IMR-90 (cell line): ENCODE measurements around the gene RIMS4. TPM values are rescaled to one million over a fixed set of nuclear protein-coding genes. Genes with fewer than 3 reads are reported as not detected.

Source experiments
- ATAC-seq: fragments of 200-7000 bp; cut with Tn5 transposase; 2 replicates; pipeline ENCODE4 v1.9.1; 2020; ENCODE audit warnings: low read depth, mild to moderate bottlenecking, moderate library complexity
- BruUV-seq: library from RNA; stranded (reverse); fragments of 400-500 nt; replicated peaks from 2 replicates; lab custom pipeline; 2021; lab: Mats Ljungman, UMichigan
- CTCF ChIA-PET: fragments of 300-600 bp; formaldehyde crosslinking; extraction: SDS; loops from one replicate; lab custom pipeline; 2021; ENCODE audit warnings: antibody characterized with exemption; lab: Yijun Ruan, JAX
- POLR2A ChIA-PET: fragments of 300-600 bp; sonication (Branson Sonifier 250); formaldehyde crosslinking; loops from one replicate; lab custom pipeline; 2022; ENCODE audit warnings: antibody characterized with exemption; ENCODE audit not compliant: unreplicated experiment; lab: Charles Lee
- DNase-seq: peaks from one replicate; pipeline ENCODE4 v3.0.0; 2013
- H2AFZ ChIP-seq: replicated peaks from 2 replicates; pipeline ENCODE3; 2013; ENCODE audit warnings: low read length, mild to moderate bottlenecking; ENCODE audit not compliant: poor library complexity
- H2AK5ac ChIP-seq: 2 replicates; pipeline ENCODE4 v1.6.1; 2013; ENCODE audit warnings: low read depth, low read length, inconsistent platforms
- H2AK9ac ChIP-seq: replicated peaks from 2 replicates; pipeline ENCODE3; 2013; ENCODE audit warnings: mild to moderate bottlenecking, low read depth, low read length, moderate library complexity; ENCODE audit not compliant: poor library complexity
- H2BK120ac ChIP-seq: 2 replicates; pipeline ENCODE4 v1.6.1; 2013; ENCODE audit warnings: low read depth, low read length, inconsistent platforms
- H2BK15ac ChIP-seq: 3 replicates; pipeline ENCODE4 v1.6.1; 2013; ENCODE audit warnings: low read depth, low read length, inconsistent platforms
- H2BK20ac ChIP-seq: 2 replicates; pipeline ENCODE4 v1.6.1; 2013; ENCODE audit warnings: low read depth, mild to moderate bottlenecking, inconsistent platforms, low read length, moderate library complexity
- H2BK5ac ChIP-seq: 2 replicates; pipeline ENCODE4 v1.6.1; 2013; ENCODE audit warnings: mild to moderate bottlenecking, low read depth, low read length, inconsistent platforms; ENCODE audit not compliant: poor library complexity, severe bottlenecking
- H3K14ac ChIP-seq: replicated peaks from 2 replicates; pipeline ENCODE4 v1.6.1; 2013; ENCODE audit warnings: low read depth, low read length, inconsistent platforms
- H3K18ac ChIP-seq: 2 replicates; pipeline ENCODE4 v1.6.1; 2013; ENCODE audit warnings: low read depth, low read length, control low read depth
- H3K23ac ChIP-seq: 2 replicates; pipeline ENCODE4 v1.6.1; 2013; ENCODE audit warnings: low read depth, low read length, inconsistent platforms
- H3K27ac ChIP-seq: 2 replicates; pipeline ENCODE4 v1.5.1; 2013; ENCODE audit warnings: mild to moderate bottlenecking, control low read depth, low read length; ENCODE audit not compliant: insufficient read depth
- H3K27me3 ChIP-seq: 2 replicates; pipeline ENCODE4 v1.6.1; 2013; ENCODE audit warnings: low read length; ENCODE audit not compliant: control insufficient read depth, insufficient read depth
- H3K36me3 ChIP-seq: 2 replicates; pipeline ENCODE4 v1.6.1; 2013; ENCODE audit warnings: low read length, mixed read lengths; ENCODE audit not compliant: control insufficient read depth, insufficient read depth
- H3K4ac ChIP-seq: 2 replicates; pipeline ENCODE4 v1.6.1; 2013; ENCODE audit warnings: low read depth, low read length, inconsistent platforms
- H3K4me1 ChIP-seq: 2 replicates; pipeline ENCODE4 v1.6.1; 2013; ENCODE audit warnings: low read length, mixed read lengths; ENCODE audit not compliant: control insufficient read depth, insufficient read depth
- H3K4me2 ChIP-seq: 2 replicates; pipeline ENCODE4 v1.6.1; 2013; ENCODE audit warnings: low read depth, mild to moderate bottlenecking, control low read depth, low read length, moderate library complexity
- H3K4me3 ChIP-seq: 2 replicates; pipeline ENCODE4 v1.5.1; 2013; ENCODE audit warnings: low read depth, mild to moderate bottlenecking, control low read depth, low read length, moderate library complexity; ENCODE audit not compliant: insufficient read depth
- H3K56ac ChIP-seq: 2 replicates; pipeline ENCODE4 v1.6.1; 2013; ENCODE audit warnings: low read length, inconsistent platforms; ENCODE audit not compliant: insufficient read depth; ENCODE audit errors: extremely low read depth
- H3K79me1 ChIP-seq, 2 experiments: 2 replicates each; pipeline ENCODE4 v1.6.1; 2013; ENCODE audit warnings: low read length in 2 of 2, inconsistent platforms in 1 of 2, low read depth in 1 of 2
- H3K9ac ChIP-seq: 2 replicates; pipeline ENCODE4 v1.6.1; 2013; ENCODE audit warnings: low read depth, low read length, control low read depth
- H3K9me1 ChIP-seq: 2 replicates; pipeline ENCODE4 v1.6.1; 2013; ENCODE audit warnings: low read length, inconsistent platforms; ENCODE audit not compliant: insufficient read depth
- H3K9me3 ChIP-seq: 2 replicates; pipeline ENCODE4 v1.6.1; 2013; ENCODE audit warnings: low read length; ENCODE audit not compliant: control insufficient read depth, insufficient read depth
- H4K20me1 ChIP-seq: 2 replicates; pipeline ENCODE4 v1.6.1; 2013; ENCODE audit warnings: low read length, inconsistent platforms; ENCODE audit not compliant: insufficient read depth
- H4K5ac ChIP-seq: 2 replicates; pipeline ENCODE4 v1.6.1; 2013; ENCODE audit warnings: mild to moderate bottlenecking, low read depth, low read length, control low read depth
- H4K8ac ChIP-seq, 2 experiments: 2 replicates each; pipeline ENCODE4 v1.6.1; 2013; ENCODE audit warnings: low read depth in 2 of 2, low read length in 2 of 2, control low read depth in 1 of 2, inconsistent platforms in 1 of 2
- H4K91ac ChIP-seq: 2 replicates; pipeline ENCODE4 v1.6.1; 2013; ENCODE audit warnings: low read depth, low read length, inconsistent platforms; ENCODE audit not compliant: insufficient read depth
- BHLHE40 ChIP-seq: fragments of 150-350 bp; IDR thresholded peaks from 2 replicates; pipeline ENCODE4 v1.6.1; 2016; ENCODE audit warnings: mild to moderate bottlenecking, low read depth, low read length
- CEBPB ChIP-seq: IDR thresholded peaks from 2 replicates; pipeline ENCODE4 v1.6.1; 2012; ENCODE audit warnings: low read depth, low read length, improper control_type of control experiment
- CHD1 ChIP-seq: IDR thresholded peaks from 2 replicates; pipeline ENCODE4 v1.6.1; 2012; ENCODE audit warnings: low read depth, low read length, improper control_type of control experiment
- FOS ChIP-seq: fragments of 150-350 bp; IDR thresholded peaks from 2 replicates; pipeline ENCODE4 v1.6.1; 2016; ENCODE audit warnings: low read depth, low read length
- MAFK ChIP-seq: IDR thresholded peaks from 2 replicates; pipeline ENCODE4 v1.6.1; 2012; ENCODE audit warnings: low read depth, low read length, improper control_type of control experiment
- MAZ ChIP-seq: IDR thresholded peaks from 2 replicates; pipeline ENCODE4 v1.6.1; 2012; ENCODE audit warnings: low read depth, mild to moderate bottlenecking, low read length, improper control_type of control experiment, moderate library complexity, borderline replicate concordance
- MXI1 ChIP-seq: IDR thresholded peaks from 2 replicates; pipeline ENCODE4 v1.6.1; 2012; ENCODE audit warnings: low read depth, mild to moderate bottlenecking, low read length, moderate library complexity, borderline replicate concordance
- NFE2L2 ChIP-seq: fragments of 150-350 bp; IDR thresholded peaks from 2 replicates; pipeline ENCODE4 v1.6.1; 2016; ENCODE audit warnings: low read depth, mild to moderate bottlenecking, low read length
- POLR2A ChIP-seq: IDR thresholded peaks from 2 replicates; pipeline ENCODE4 v1.6.1; 2012; ENCODE audit warnings: mild to moderate bottlenecking, low read depth, low read length
- RAD21 ChIP-seq: IDR thresholded peaks from 2 replicates; pipeline ENCODE4 v1.6.1; 2012; ENCODE audit warnings: low read length, improper control_type of control experiment
- RCOR1 ChIP-seq: IDR thresholded peaks from 2 replicates; pipeline ENCODE4 v1.6.1; 2012; ENCODE audit warnings: mild to moderate bottlenecking, low read length, improper control_type of control experiment; ENCODE audit not compliant: insufficient replicate concordance
- RFX5 ChIP-seq: IDR thresholded peaks from 2 replicates; pipeline ENCODE4 v1.8.0; 2012; ENCODE audit warnings: low read depth, mild to moderate bottlenecking, low read length, moderate library complexity
- SMC3 ChIP-seq: fragments of 150-350 bp; IDR thresholded peaks from 2 replicates; pipeline ENCODE4 v1.6.1; 2016; ENCODE audit warnings: low read depth, mild to moderate bottlenecking, antibody characterized with exemption, low read length, moderate library complexity
- WGBS, 2 experiments: methylation state at CpG; one replicate each; pipeline versions ENCODE4 v1.1.5 to v1.1.7; 2013; ENCODE audit warnings: missing lambda C conversion rate in 2 of 2; ENCODE audit not compliant: insufficient read length in 1 of 2; ENCODE audit errors: extremely low coverage in 2 of 2; 5-methylcytosine and 5-hydroxymethylcytosine counted together
- dilution Hi-C: fragments of 300-500 bp; cut with HindIII; formaldehyde crosslinking; loops from one replicate; pipeline ENCODE4 v1.14.3; 2018; ENCODE audit warnings: low sequenced_read_pairs; ENCODE audit not compliant: unreplicated experiment
- in situ Hi-C: fragments of 300-500 bp; cut with MboI; formaldehyde crosslinking; loops from 3 replicates; pipeline ENCODE4 v1.14.3; 2019; ENCODE audit warnings: low sequenced_read_pairs, inconsistent platforms, mixed read lengths
- intact Hi-C: fragments of 100-400 bp; cut with micrococcal nuclease; formaldehyde crosslinking; loops from 2 replicates; pipeline ENCODE4 v1.10.0; 2022
- polyA plus RNA-seq, 3 experiments: library from polyadenylated mRNA; depleted of rRNA; stranded (reverse); fragments of >200 nt; gene quantifications; 2 replicates each; pipeline ENCODE4 v1.2.3, GENCODE V29; 2012; ENCODE audit warnings: low replicate concordance in 1 of 3
- total RNA-seq: library from RNA; depleted of rRNA; stranded (reverse); fragments of >200 nt; gene quantifications from 2 replicates; pipeline ENCODE4 v1.2.3, GENCODE V29; 2012
- TF ChIP-seq, protein P1 (sequence below): fragments of 150-350 bp; IDR thresholded peaks from 2 replicates; pipeline ENCODE4 v1.6.1; 2017; ENCODE audit warnings: mild to moderate bottlenecking, antibody characterized with exemption, low read length, low read depth
- TF ChIP-seq, protein P2 (sequence below): conservative IDR thresholded peaks from 2 replicates; pipeline ENCODE4 v1.5.1; 2012; ENCODE audit warnings: mild to moderate bottlenecking, low read depth, low read length, improper control_type of control experiment
- TF ChIP-seq, protein P3 (sequence below): fragments of 150-350 bp; IDR thresholded peaks from 2 replicates; pipeline ENCODE4 v1.6.1; 2016; ENCODE audit warnings: low read depth, mild to moderate bottlenecking, low read length, moderate library complexity, borderline replicate concordance

The RIMS4 gene
- total and polyA plus RNA-seq, 2 of the 4 experiments (the other 2 are of a cell fraction): not detected

DNA sequence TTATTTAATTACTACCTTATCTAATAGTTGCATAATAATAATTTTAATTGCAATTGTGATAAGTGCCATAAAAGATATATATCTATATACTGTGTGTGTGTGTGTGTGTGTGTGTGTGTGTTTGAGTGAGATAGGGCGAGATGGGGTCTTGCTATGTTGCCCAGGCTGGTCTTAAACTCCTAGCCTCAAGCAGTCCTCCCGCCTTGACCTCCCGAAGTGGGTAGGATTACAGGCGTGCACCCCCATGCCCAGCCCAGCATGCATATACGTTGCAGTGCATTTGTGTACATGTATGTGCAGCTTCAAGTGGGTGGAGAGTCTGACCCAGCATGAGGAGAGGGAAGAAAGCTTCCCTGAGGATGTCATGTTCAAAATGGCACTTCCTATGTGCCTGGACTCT lies 4.6 kb upstream of the RIMS4 start:
- H3K36me3 ChIP-seq: no peaks in the 10 kb centered on the region
- ATAC-seq (no peak), DNase-seq (no peak)
- H4K5ac ChIP-seq: no peak overlapping the region
- peaks cover 14% of the 10 kb centered on the region for H3K9me3 ChIP-seq
- intact Hi-C loops: no loop called here
- H4K91ac ChIP-seq: no peak overlapping the region
- no peak overlapping the region for H2BK5ac ChIP-seq
- no peak overlapping the region for H2AK9ac ChIP-seq
- BruUV-seq: no TSS peak
- TF ChIP-seq CEBPB (no peak), MXI1 (no peak), CHD1 (no peak), MAZ (no peak), RFX5 (no peak), FOS (no peak), MAFK (no peak), RCOR1 (no peak), NFE2L2 (no peak), SMC3 (no peak), RAD21 (no peak), BHLHE40 (no peak), POLR2A (no peak)
- TF ChIP-seq, protein P1, sequence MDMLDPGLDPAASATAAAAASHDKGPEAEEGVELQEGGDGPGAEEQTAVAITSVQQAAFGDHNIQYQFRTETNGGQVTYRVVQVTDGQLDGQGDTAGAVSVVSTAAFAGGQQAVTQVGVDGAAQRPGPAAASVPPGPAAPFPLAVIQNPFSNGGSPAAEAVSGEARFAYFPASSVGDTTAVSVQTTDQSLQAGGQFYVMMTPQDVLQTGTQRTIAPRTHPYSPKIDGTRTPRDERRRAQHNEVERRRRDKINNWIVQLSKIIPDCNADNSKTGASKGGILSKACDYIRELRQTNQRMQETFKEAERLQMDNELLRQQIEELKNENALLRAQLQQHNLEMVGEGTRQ: no peak
- TF ChIP-seq, protein P2, sequence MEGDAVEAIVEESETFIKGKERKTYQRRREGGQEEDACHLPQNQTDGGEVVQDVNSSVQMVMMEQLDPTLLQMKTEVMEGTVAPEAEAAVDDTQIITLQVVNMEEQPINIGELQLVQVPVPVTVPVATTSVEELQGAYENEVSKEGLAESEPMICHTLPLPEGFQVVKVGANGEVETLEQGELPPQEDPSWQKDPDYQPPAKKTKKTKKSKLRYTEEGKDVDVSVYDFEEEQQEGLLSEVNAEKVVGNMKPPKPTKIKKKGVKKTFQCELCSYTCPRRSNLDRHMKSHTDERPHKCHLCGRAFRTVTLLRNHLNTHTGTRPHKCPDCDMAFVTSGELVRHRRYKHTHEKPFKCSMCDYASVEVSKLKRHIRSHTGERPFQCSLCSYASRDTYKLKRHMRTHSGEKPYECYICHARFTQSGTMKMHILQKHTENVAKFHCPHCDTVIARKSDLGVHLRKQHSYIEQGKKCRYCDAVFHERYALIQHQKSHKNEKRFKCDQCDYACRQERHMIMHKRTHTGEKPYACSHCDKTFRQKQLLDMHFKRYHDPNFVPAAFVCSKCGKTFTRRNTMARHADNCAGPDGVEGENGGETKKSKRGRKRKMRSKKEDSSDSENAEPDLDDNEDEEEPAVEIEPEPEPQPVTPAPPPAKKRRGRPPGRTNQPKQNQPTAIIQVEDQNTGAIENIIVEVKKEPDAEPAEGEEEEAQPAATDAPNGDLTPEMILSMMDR: no peak
- TF ChIP-seq, protein P3, sequence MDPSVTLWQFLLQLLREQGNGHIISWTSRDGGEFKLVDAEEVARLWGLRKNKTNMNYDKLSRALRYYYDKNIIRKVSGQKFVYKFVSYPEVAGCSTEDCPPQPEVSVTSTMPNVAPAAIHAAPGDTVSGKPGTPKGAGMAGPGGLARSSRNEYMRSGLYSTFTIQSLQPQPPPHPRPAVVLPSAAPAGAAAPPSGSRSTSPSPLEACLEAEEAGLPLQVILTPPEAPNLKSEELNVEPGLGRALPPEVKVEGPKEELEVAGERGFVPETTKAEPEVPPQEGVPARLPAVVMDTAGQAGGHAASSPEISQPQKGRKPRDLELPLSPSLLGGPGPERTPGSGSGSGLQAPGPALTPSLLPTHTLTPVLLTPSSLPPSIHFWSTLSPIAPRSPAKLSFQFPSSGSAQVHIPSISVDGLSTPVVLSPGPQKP: no peak
- no CpG with 5 or more reads among the region's 5 CpGs for WGBS, 2 experiments
- H3K4ac ChIP-seq: no peak overlapping the region
- H3K14ac ChIP-seq: no peak overlapping the region
- H2BK15ac ChIP-seq: no peak overlapping the region
- ChIA-PET CTCF (interaction anchor here (0.6 kb wide), 1 partner anchor 1203 kb away, joined by 8 read pairs; no protein-coding TSS in a partner anchor), POLR2A (no interaction called here)
- no peak overlapping the region for H3K9ac ChIP-seq
- H3K56ac ChIP-seq: no peak overlapping the region
- no peaks in the 10 kb centered on the region for H3K9me1 ChIP-seq
- dilution Hi-C loops: no loop called here
- peaks cover 37% of the 10 kb centered on the region for H3K27me3 ChIP-seq
- H3K27ac ChIP-seq: no peak overlapping the region
- no peak overlapping the region for H3K23ac ChIP-seq
- no peak overlapping the region for H3K4me2 ChIP-seq
- H3K18ac ChIP-seq: no peak overlapping the region
- no peak overlapping the region for H3K4me3 ChIP-seq
- H2AFZ ChIP-seq: no peak overlapping the region
- H4K8ac ChIP-seq: no peak overlapping the region
- no peaks in the 10 kb centered on the region for H3K4me1 ChIP-seq
- no peaks in the 10 kb centered on the region for H3K79me1 ChIP-seq
- no peaks in the 10 kb centered on the region for H4K20me1 ChIP-seq
- in situ Hi-C loops: no loop called here
- H2AK5ac ChIP-seq: no peak overlapping the region
- no peak overlapping the region for H2BK120ac ChIP-seq
- H2BK20ac ChIP-seq: no peak overlapping the region
